LNCaP clone FGC (cell line): ENCODE measurements around the gene MAGI3.

Experiments used
- DNase-seq: peaks from one replicate; pipeline ENCODE4 v3.0.0-alpha.2; 2011; ENCODE audit warnings: low read depth
- H3K4me3 ChIP-seq: 2 replicates; pipeline ENCODE4 v1.5.1; 2011; ENCODE audit warnings: mild to moderate bottlenecking, low read depth, low read length, control low read depth
- TF ChIP-seq, protein P1 (sequence below): IDR thresholded peaks from 2 replicates; pipeline ENCODE4 v1.5.1; 2012; ENCODE audit warnings: mild to moderate bottlenecking; ENCODE audit not compliant: control insufficient read depth, insufficient read depth; ENCODE audit errors: extremely low read depth

MAGI3 gene

DNA sequence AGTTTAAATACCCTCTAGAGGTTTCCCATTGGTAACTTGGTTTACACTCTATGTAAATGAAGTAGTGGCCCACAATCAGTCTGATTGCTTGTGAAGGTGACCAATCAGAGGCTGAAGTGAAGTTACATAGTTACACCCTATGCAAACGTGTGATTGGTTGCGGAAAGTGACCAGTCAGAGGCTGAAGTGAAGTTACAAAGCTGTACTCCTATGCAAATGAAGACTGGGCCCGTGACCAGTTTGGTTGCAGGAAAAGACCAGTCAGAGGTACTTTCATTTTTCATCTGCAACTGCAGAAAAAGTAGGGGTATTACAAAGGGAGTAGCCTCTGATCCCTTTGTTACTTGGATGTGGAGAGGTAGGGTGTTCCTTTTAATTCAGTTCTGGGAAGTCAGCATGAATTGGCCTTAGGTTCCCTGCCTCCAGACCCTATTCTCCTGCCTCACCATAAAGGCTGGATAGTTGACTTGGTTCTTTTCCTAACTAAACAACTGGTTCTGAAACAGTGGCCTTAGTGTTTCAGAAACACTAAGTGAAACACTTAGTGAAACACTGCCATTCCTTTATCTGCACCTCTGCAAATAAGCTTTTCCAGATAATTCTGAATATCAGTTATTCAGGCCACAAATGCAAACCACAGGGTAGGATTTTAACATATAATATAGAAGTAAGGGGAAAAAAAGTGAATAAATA, 39.3 kb downstream of the MAGI3 start:
- no peak for DNase-seq
- no peak overlapping the region for H3K4me3 ChIP-seq
- TF ChIP-seq, protein P1, sequence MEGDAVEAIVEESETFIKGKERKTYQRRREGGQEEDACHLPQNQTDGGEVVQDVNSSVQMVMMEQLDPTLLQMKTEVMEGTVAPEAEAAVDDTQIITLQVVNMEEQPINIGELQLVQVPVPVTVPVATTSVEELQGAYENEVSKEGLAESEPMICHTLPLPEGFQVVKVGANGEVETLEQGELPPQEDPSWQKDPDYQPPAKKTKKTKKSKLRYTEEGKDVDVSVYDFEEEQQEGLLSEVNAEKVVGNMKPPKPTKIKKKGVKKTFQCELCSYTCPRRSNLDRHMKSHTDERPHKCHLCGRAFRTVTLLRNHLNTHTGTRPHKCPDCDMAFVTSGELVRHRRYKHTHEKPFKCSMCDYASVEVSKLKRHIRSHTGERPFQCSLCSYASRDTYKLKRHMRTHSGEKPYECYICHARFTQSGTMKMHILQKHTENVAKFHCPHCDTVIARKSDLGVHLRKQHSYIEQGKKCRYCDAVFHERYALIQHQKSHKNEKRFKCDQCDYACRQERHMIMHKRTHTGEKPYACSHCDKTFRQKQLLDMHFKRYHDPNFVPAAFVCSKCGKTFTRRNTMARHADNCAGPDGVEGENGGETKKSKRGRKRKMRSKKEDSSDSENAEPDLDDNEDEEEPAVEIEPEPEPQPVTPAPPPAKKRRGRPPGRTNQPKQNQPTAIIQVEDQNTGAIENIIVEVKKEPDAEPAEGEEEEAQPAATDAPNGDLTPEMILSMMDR, result no peak

DNA sequence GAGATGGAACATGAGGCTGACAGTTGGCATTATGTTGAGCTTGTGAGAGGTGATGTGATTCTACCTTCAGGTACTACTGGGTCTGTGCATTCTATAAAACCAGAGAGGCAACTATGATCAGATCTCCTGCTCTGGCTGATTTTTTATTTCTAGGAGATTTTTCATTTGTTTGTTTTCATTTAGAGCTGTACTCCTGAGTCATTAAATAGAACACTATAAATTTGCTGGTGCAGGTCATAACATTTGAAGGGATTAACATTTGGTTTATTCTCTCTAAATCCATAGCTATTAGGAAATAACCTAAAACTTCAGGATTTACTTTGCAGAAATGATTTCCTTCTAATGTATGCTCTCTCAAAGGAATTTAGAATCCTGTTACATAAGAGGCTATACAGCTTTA, 42.9 kb downstream of the MAGI3 start:
- TF ChIP-seq, protein P1, result no peak
- H3K4me3 ChIP-seq, result no peak overlapping the region
- DNase-seq, result no peak

DNA sequence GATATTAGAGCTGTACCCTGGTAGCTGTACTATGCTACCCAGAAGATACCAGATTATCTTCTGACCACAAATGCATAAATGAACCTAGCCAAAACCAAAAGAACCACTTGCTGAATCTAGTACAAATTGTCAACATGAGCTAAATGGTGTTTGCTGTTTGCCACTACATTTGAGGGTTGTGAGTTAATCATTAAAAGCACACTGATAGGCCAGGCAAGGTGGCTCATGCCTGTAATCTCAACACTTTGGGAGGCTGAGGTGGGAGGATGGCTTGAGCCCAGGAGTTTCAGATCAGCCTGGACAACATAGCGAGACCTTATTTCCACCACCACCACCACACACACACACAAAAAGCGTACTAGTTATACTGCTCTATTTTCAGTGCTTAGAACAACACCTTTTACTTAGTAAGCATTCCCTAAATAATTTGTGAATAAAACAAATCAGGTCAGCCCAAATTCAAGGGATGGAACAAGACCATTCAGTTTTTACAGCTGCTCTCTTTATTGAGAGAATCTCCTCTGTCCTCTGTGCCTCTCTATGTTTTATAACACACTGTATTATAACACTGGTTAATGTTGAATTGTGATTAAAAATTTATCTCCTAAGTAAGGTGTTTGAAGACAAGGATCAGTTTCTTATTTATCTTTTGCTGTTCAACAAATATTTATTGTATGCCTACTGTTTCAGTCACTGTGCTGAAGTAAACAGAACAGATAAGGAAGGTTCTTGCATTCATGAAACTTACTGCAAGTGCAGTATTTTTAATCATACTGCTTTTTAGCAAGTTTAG, 44.0 kb downstream of the MAGI3 start:
- TF ChIP-seq, protein P1, result no peak
- DNase-seq, result peak; percentile 56
- peak overlapping the region; percentile 28 for H3K4me3 ChIP-seq

DNA sequence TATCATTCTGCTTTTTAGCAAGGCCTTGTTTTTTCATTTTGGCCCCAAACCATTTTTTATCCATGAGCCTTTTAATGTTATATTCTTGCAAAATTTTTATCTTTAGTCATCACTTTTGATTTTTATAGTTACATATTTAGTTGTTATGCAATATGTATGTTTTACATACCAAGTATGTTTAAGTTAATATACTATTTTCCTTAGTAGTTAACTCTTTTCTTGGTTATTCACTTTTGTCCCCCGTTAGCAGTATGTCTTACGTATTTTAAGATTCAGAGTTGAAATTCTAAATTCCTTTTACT, 44.5 kb downstream of the MAGI3 start:
- TF ChIP-seq, protein P1, result no peak
- peak overlapping the region; percentile 28 for H3K4me3 ChIP-seq
- DNase-seq, result no peak

DNA sequence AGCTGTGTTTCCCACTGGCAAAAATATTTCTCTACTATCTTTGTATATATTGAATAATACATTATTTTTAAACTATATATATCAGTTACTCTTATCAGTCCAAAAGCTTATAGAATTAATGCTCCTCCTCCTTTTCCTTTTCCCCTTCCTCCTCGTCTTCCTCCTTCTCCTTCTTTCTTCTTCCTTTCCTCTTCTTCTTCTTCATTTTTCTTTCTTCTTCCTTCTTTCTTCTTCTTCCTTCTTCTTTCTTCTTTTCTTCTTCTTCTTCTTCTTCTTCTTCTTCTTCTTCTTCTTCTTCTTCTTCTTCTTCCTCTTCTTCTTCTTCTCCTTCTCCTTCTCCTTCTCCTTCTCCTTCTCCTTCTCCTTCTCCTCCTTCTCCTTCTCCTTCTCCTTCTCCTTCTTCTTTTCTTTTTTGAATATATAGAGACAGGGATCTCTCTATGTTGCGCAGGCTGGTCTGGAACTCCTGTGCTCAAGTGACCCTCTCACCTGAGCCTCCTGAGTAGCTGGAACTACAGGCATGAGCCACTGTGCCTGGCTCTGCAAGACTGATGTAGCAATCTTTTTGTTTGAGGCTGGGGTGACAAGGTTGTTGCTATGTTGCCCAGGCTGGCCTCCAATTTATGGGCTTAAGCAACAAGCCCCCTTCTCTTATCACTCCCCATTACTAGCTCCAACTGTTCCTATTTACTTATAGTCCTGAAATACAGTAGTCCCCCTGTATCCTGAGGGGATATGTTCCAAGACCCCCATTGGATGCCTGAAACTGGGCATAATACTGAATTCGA, 47.4 kb downstream of the MAGI3 start:
- TF ChIP-seq, protein P1, result no peak
- DNase-seq, result no peak
- no peak overlapping the region for H3K4me3 ChIP-seq

DNA sequence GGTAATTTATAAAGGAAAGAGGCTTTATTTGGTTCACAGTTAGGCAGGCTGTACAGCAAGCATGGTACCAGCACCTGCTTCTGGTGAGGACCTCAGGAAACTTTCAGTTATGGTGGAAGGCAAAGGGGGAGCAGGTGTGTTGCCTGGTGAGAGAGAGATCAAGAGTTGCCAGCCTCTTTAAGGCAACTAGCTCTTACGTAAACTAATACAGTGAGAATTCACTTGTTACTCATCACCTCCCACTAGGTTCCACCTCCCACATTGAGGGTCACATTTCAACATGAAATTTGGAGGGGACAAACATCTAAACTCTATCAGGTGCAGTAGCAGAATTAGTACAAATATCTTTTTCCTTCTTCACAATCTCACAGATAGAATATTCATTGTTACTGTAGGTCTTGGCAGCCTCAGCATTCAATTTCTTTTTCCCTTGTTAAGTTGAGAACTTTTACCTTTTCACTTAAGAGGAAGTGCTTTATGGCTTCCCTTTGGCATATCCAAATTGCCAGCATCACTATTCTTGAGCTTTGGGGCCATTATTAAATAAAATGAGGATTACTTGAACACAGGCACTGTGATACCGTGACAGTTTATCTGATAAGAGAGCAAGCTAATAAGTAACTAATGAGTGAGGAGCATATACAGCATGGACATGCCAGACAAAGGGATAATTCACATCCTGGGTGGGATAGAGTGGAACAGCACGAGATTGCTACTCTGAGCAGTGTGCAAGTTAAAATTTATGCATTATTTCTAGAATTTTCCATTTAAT, 48.4 kb downstream of the MAGI3 start:
- TF ChIP-seq, protein P1, result no peak
- no peak for DNase-seq

More for the DNA sequence above, 48.4 kb downstream of the MAGI3 start:
- H3K4me3 ChIP-seq, result no peak overlapping the region
